GM19324 (cell line): Measurements from ENCODE around the gene SLC3A2.
A peak's percentile ranks its signal among the peaks of the same experiment; 100 is the strongest.
"Not testable (repeated sequence)": the region's sequence is repeated elsewhere in the genome, so short reads cannot be mapped to it uniquely, and the experiment has no call there.

Experiments
- ATAC-seq: cut with Tn5 transposase; IDR thresholded peaks from one replicate; pipeline ENCODE4 v1.9.1; 2021; ENCODE audit warnings: mild to moderate bottlenecking, moderate library complexity; ENCODE audit not compliant: unreplicated experiment, low FRiP score

SLC3A2 gene

GRCh38 chr11:62880803-62881578 is at the start of gene SLC3A2:
Gene SLC3A2 (plus strand): TSS chr11:62880896. CDS start chr11:62881024, 128 bp downstream.
- peak; percentile 80 for ATAC-seq

GRCh38 chr11:62830904-62831519 is 49.7 kb upstream of the SLC3A2 start:
- ATAC-seq, result no peak

- peak; percentile 90 for ATAC-seq
Observed at GRCh38 chr11:62831520-62832335, 49.0 kb upstream of the SLC3A2 start, which contains the start of gene STX5. Gene STX5 (minus strand): TSS chr11:62832051. CDS start chr11:62831243, 808 bp downstream.

GRCh38 chr11:62832336-62833234 is 48.1 kb upstream of the SLC3A2 start, which contains the start of gene TEX54:
Gene TEX54 (minus strand): TSS chr11:62832841.
- peak; percentile 14 for ATAC-seq

GRCh38 chr11:62835336-62835735 is 45.4 kb upstream of the SLC3A2 start:
- ATAC-seq, result no peak

- peak; percentile 67 for ATAC-seq
Observed at GRCh38 chr11:62839050-62839945, 41.4 kb upstream of the SLC3A2 start, which contains the start of gene WDR74. Gene WDR74 (minus strand): TSS chr11:62839590. CDS start chr11:62839570, 20 bp downstream.

GRCh38 chr11:62840721-62841360 is 39.9 kb upstream of the SLC3A2 start:
- ATAC-seq, result not testable (repeated sequence)

GRCh38 chr11:62841361-62842170 is 39.1 kb upstream of the SLC3A2 start:
- peak; percentile 44 for ATAC-seq

GRCh38 chr11:62842171-62842741 is 38.4 kb upstream of the SLC3A2 start:
- ATAC-seq, result no peak

- ATAC-seq, result not testable (repeated sequence)
Observed at GRCh38 chr11:62842891-62843290, 37.8 kb upstream of the SLC3A2 start.

- ATAC-seq, result no peak
Observed at GRCh38 chr11:62843466-62843865, 37.2 kb upstream of the SLC3A2 start.

- no peak for ATAC-seq
Observed at GRCh38 chr11:62844154-62844553, 36.5 kb upstream of the SLC3A2 start.

GRCh38 chr11:62846177-62846576 is 34.5 kb upstream of the SLC3A2 start:
- ATAC-seq, result no peak

GRCh38 chr11:62847767-62848314 is 32.9 kb upstream of the SLC3A2 start:
- ATAC-seq, result no peak

- ATAC-seq, result no peak
Observed at GRCh38 chr11:62850911-62851806, 29.5 kb upstream of the SLC3A2 start.
